ENCODE measurements around the gene MELTF. TPM values are rescaled to one million over a fixed set of nuclear protein-coding genes. Genes with fewer than 3 reads are reported as not detected.

MELTF gene
- total RNA-seq, 4 donors from 2014 or later, result 17.3 to 143 (median 50.7) TPM

GRCh38 chr3:197050511-197050910, 20.9 kb upstream of the MELTF start:
- Histone ChIP-seq H3K36me3 (peaks cover 0 to 72% (median 0%) of the 10 kb centered on the region in 3 donors), H3K9me3 (no peaks in the 10 kb centered on the region), H3K4me1 (peaks cover 0 to 4% (median 0%) of the 10 kb centered on the region in 4 donors), H3K27me3 (no peaks in the 10 kb centered on the region), H3K27ac (no peak overlapping the region), H3K4me3 (no peak overlapping the region)
- DNase-seq, result no peak
- TF ChIP-seq CTCF (IDR thresholded peaks at IDR 0.05), result no peak
- TF ChIP-seq POLR2A (IDR thresholded peaks at IDR 0.05), result no peak

- no peaks in the 10 kb centered on the region for H3K4me1 ChIP-seq
- H3K36me3 ChIP-seq, result peaks cover 0 to 33% (median 0%) of the 10 kb centered on the region in 3 donors
- no peak for DNase-seq
- H3K4me3 ChIP-seq, result no peak overlapping the region
- no peak for TF ChIP-seq POLR2A (IDR thresholded peaks at IDR 0.05)
- no peak for TF ChIP-seq CTCF (IDR thresholded peaks at IDR 0.05)
- no peaks in the 10 kb centered on the region for H3K27me3 ChIP-seq
- H3K9me3 ChIP-seq, result no peaks in the 10 kb centered on the region
- no peak overlapping the region for H3K27ac ChIP-seq
Measured at GRCh38 chr3:197042539-197042938, 12.9 kb upstream of the MELTF start.

GRCh38 chr3:197041875-197042488, 12.4 kb upstream of the MELTF start:
- DNase-seq, result no peak
- Histone ChIP-seq H3K4me1 (no peaks in the 10 kb centered on the region), H3K27ac (no peak overlapping the region), H3K9me3 (no peaks in the 10 kb centered on the region), H3K36me3 (peaks cover 0 to 33% (median 0%) of the 10 kb centered on the region in 3 donors), H3K27me3 (no peaks in the 10 kb centered on the region), H3K4me3 (no peak overlapping the region)
- TF ChIP-seq CTCF (IDR thresholded peaks at IDR 0.05) (no peak), POLR2A (IDR thresholded peaks at IDR 0.05) (no peak)

- no peaks in the 10 kb centered on the region for H3K9me3 ChIP-seq
- H3K27ac ChIP-seq, result no peak overlapping the region
- no peaks in the 10 kb centered on the region for H3K27me3 ChIP-seq
- H3K4me1 ChIP-seq, result no peaks in the 10 kb centered on the region
- H3K36me3 ChIP-seq, result peaks cover 0 to 22% (median 0%) of the 10 kb centered on the region in 3 donors
- H3K4me3 ChIP-seq, result no peak overlapping the region
- DNase-seq, result no peak
- TF ChIP-seq CTCF (IDR thresholded peaks at IDR 0.05) (no peak), POLR2A (IDR thresholded peaks at IDR 0.05) (no peak)
Measured at GRCh38 chr3:197040658-197041057, 11.0 kb upstream of the MELTF start.

- H3K4me3 ChIP-seq, result no peak overlapping the region
- no peak for TF ChIP-seq POLR2A (IDR thresholded peaks at IDR 0.05)
- TF ChIP-seq CTCF (IDR thresholded peaks at IDR 0.05), result no peak
- no peaks in the 10 kb centered on the region for H3K27me3 ChIP-seq
- no peak for DNase-seq
- H3K4me1 ChIP-seq, result no peaks in the 10 kb centered on the region
- no peaks in the 10 kb centered on the region for H3K9me3 ChIP-seq
- no peak overlapping the region for H3K27ac ChIP-seq
- H3K36me3 ChIP-seq, result peaks cover 0 to 4% (median 0%) of the 10 kb centered on the region in 3 donors
Measured at GRCh38 chr3:197038679-197039462, 9.3 kb upstream of the MELTF start.

Data from Peyer's patch (tissue), 4 donors.